ENCODE results near the gene ZZZ3. TPM values are rescaled to one million over a fixed set of nuclear protein-coding genes. Genes with fewer than 3 reads are reported as not detected.
A peak's percentile ranks its signal among the peaks of the same experiment; 100 is the strongest.

Gene ZZZ3
- total and polyA plus RNA-seq, 10 of the 15 experiments (the other 5 are each of a cell fraction or from before 2014, with no cell fraction given): 10.5 to 44.1 (median 29.5) TPM

DNA sequence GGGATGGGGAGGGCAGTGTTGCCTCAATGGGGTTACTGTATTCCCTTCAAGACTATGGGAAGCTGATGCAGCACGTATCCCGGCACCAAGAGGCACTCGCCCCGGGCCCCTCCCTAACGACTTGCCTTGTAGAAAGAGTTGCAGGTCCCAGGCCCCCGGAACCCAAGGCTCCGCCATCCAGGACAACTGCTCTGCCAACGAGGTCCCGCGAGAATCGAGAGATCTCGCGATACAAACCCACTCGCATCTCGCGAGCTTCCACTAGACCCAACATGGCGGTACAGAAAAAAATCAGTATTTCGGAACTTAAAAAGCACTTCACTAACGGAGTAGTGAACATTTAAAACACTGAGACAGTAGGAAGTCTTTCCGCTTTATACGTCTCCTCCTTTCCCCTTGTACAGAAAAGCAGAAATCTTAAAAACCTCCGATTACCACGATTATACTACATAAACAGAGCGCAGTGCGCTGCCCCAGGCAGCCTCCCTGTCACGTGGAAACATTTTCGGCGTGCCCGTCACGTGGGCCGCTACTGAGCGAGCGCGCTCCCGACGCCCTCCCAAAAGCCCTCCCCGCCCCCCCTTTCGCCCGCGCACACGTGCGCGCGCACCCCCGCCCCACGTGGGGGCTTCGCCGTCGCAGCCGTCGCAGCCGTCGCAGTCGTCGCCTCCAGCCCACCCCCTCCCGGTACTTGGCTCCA is at the start of gene ZZZ3 (continued):
- TF ChIP-seq, protein P1, sequence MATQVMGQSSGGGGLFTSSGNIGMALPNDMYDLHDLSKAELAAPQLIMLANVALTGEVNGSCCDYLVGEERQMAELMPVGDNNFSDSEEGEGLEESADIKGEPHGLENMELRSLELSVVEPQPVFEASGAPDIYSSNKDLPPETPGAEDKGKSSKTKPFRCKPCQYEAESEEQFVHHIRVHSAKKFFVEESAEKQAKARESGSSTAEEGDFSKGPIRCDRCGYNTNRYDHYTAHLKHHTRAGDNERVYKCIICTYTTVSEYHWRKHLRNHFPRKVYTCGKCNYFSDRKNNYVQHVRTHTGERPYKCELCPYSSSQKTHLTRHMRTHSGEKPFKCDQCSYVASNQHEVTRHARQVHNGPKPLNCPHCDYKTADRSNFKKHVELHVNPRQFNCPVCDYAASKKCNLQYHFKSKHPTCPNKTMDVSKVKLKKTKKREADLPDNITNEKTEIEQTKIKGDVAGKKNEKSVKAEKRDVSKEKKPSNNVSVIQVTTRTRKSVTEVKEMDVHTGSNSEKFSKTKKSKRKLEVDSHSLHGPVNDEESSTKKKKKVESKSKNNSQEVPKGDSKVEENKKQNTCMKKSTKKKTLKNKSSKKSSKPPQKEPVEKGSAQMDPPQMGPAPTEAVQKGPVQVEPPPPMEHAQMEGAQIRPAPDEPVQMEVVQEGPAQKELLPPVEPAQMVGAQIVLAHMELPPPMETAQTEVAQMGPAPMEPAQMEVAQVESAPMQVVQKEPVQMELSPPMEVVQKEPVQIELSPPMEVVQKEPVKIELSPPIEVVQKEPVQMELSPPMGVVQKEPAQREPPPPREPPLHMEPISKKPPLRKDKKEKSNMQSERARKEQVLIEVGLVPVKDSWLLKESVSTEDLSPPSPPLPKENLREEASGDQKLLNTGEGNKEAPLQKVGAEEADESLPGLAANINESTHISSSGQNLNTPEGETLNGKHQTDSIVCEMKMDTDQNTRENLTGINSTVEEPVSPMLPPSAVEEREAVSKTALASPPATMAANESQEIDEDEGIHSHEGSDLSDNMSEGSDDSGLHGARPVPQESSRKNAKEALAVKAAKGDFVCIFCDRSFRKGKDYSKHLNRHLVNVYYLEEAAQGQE (IDR thresholded peaks at IDR 0.05; ENCODE audit: low read depth, low read length): no peak
- TF ChIP-seq ETV6 (conservative IDR thresholded peaks at IDR 0.05 in 1 of 2, IDR thresholded peaks at IDR 0.05 in 1 of 2; ENCODE audit: borderline replicate concordance in 1 of 2, low read depth in 1 of 2) (no peak), MEF2A (IDR thresholded peaks at IDR 0.05; ENCODE audit: insufficient read depth, low read depth, low read length) (no peak), BCL11A (IDR thresholded peaks at IDR 0.05; ENCODE audit: low read depth, low read length) (no peak), EP300 (IDR thresholded peaks at IDR 0.05; ENCODE audit: borderline replicate concordance in 1 of 2, control insufficient read depth in 1 of 2, low read depth in 2 of 2, low read length in 2 of 2) (no peak), CHD2 (IDR thresholded peaks at IDR 0.05; ENCODE audit: borderline replicate concordance, low read depth, low read length) (peak; percentile 100), RB1 (IDR thresholded peaks at IDR 0.05; ENCODE audit: borderline replicate concordance) (no peak; the same call in 1 of the 2 replicates), ELK1 (IDR thresholded peaks at IDR 0.05; ENCODE audit: low read depth, low read length) (no peak), PAX8 (IDR thresholded peaks at IDR 0.05) (peak; percentile 81), POLR2AphosphoS5 (IDR thresholded peaks at IDR 0.05; ENCODE audit: low read length) (peak; percentile 77), POLR2A (IDR thresholded peaks at IDR 0.05; ENCODE audit: low read depth, low read length) (peak; percentile 76), NFIC (IDR thresholded peaks at IDR 0.05; ENCODE audit: low read depth, low read length) (peak; percentile 76), TCF7 (IDR thresholded peaks at IDR 0.05; ENCODE audit: borderline replicate concordance) (no peak), SREBF1 (IDR thresholded peaks at IDR 0.05; ENCODE audit: low read length) (no peak), BHLHE40 (IDR thresholded peaks at IDR 0.05; ENCODE audit: borderline replicate concordance in 1 of 2, low read depth in 2 of 2, low read length in 1 of 2) (peak; percentile 90 to 93), STAT1 (conservative IDR thresholded peaks at IDR 0.05) (0 out of 2 replicates have a peak, but pooled peaks have one; percentile 41), FOXM1 (IDR thresholded peaks at IDR 0.05; ENCODE audit: low read depth, low read length) (0 out of 2 replicates have a peak, but pooled peaks have one; percentile 62), RCOR1 (conservative IDR thresholded peaks at IDR 0.05; ENCODE audit: low read depth, low read length) (peak; percentile 99), MXI1 (IDR thresholded peaks at IDR 0.05; ENCODE audit: low read depth, low read length) (peak; percentile 72)
- TF ChIP-seq, protein P2, sequence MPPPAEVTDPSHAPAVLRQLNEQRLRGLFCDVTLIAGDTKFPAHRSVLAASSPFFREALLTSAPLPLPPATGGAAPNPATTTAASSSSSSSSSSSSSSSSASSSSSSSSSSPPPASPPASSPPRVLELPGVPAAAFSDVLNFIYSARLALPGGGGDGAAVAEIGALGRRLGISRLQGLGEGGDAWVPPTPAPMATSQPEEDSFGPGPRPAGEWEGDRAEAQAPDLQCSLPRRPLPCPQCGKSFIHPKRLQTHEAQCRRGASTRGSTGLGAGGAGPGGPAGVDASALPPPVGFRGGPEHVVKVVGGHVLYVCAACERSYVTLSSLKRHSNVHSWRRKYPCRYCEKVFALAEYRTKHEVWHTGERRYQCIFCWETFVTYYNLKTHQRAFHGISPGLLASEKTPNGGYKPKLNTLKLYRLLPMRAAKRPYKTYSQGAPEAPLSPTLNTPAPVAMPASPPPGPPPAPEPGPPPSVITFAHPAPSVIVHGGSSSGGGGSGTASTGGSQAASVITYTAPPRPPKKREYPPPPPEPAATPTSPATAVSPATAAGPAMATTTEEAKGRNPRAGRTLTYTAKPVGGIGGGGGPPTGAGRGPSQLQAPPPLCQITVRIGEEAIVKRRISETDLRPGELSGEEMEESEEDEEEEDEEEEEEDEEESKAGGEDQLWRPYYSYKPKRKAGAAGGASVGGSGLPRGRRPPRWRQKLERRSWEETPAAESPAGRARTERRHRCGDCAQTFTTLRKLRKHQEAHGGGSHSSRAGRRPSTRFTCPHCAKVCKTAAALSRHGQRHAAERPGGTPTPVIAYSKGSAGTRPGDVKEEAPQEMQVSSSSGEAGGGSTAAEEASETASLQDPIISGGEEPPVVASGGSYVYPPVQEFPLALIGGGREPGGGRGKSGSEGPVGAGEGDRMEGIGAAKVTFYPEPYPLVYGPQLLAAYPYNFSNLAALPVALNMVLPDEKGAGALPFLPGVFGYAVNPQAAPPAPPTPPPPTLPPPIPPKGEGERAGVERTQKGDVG (CRISPR knock-in tag; IDR thresholded peaks at IDR 0.05): no peak

All from GM12878 (cell line).